ENCODE results near the gene KCNJ12. TPM values are rescaled to one million over a fixed set of nuclear protein-coding genes. Genes with fewer than 3 reads are reported as not detected.
"Not testable (repeated sequence)": the region's sequence is repeated elsewhere in the genome, so short reads cannot be mapped to it uniquely, and the experiment has no call there.

Gene KCNJ12
- total and polyA plus RNA-seq, 2 of the 4 experiments (the other 2 are of a cell fraction), result under 0.01 to 0.10 TPM

DNA sequence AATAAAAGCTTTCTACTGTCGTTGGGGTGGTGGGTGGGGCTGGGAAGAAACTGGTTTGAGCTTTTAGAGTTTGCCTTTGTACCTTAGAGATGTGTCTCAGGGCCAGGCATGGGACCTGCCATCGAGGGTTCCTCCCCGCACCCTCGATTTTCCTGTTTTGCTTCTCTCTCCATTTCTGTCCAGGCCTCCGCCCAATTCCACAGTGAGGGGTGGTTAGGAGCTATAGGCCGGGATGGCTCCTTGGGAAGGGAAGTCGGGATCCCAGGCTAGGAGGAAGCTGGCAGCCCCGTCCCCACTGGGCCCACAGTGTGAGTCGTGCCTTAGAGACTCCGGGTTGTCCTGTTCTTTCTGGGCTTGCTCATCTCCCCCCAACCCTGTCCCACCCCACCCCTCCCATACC lies 41.2 kb downstream of the KCNJ12 start:
- H3K4me3 ChIP-seq (ENCODE audit: insufficient read depth, low read depth, low read length); H3K4me1 ChIP-seq (ENCODE audit: control insufficient read depth, insufficient read depth, low read length); BruUV-seq (replicated peaks); H3K4ac ChIP-seq (ENCODE audit: low read depth, low read length); H3K9ac ChIP-seq (ENCODE audit: low read depth, low read length); H4K8ac ChIP-seq (ENCODE audit: low read depth in 2 of 2, low read length in 2 of 2); H2BK20ac ChIP-seq (ENCODE audit: low read depth, low read length); H2AK5ac ChIP-seq (ENCODE audit: low read depth, low read length); H2AK9ac ChIP-seq (replicated peaks; ENCODE audit: low read depth, low read length, poor library complexity); intact Hi-C loops (cut with micrococcal nuclease); H3K56ac ChIP-seq (ENCODE audit: extremely low read depth, insufficient read depth, low read length); H3K4me2 ChIP-seq (ENCODE audit: low read depth, low read length); H3K36me3 ChIP-seq (ENCODE audit: control insufficient read depth, insufficient read depth, low read length); ATAC-seq (ENCODE audit: low read depth); H3K9me1 ChIP-seq (ENCODE audit: insufficient read depth, low read length); H3K23ac ChIP-seq (ENCODE audit: low read depth, low read length); H3K14ac ChIP-seq (replicated peaks; ENCODE audit: low read depth, low read length); H4K5ac ChIP-seq (ENCODE audit: low read depth, low read length); H3K27ac ChIP-seq (ENCODE audit: insufficient read depth, low read length); in situ Hi-C loops (cut with MboI; ENCODE audit: low sequenced_read_pairs); H3K27me3 ChIP-seq (ENCODE audit: control insufficient read depth, insufficient read depth, low read length); H4K20me1 ChIP-seq (ENCODE audit: insufficient read depth, low read length); H3K79me1 ChIP-seq (ENCODE audit: low read depth in 1 of 2, low read length in 2 of 2); H2BK5ac ChIP-seq (ENCODE audit: low read depth, low read length, poor library complexity, severe bottlenecking); DNase-seq; H2BK120ac ChIP-seq (ENCODE audit: low read depth, low read length); H2BK15ac ChIP-seq (ENCODE audit: low read depth, low read length); CTCF ChIA-PET; dilution Hi-C loops (cut with HindIII; ENCODE audit: low sequenced_read_pairs, unreplicated experiment); H3K9me3 ChIP-seq (ENCODE audit: control insufficient read depth, insufficient read depth, low read length); H3K18ac ChIP-seq (ENCODE audit: low read depth, low read length); H4K91ac ChIP-seq (ENCODE audit: insufficient read depth, low read depth, low read length); H2AFZ ChIP-seq (replicated peaks; ENCODE audit: low read length, poor library complexity): not testable (repeated sequence)
- POLR2A ChIA-PET (ENCODE audit: unreplicated experiment), result interaction anchor here (0.6 kb wide), 1 partner anchor 131 kb away, joined by 3 read pairs; no protein-coding TSS in a partner anchor
- 80% methylated on average over 2 of the region's 10 CpGs; no CpG with 5 or more reads in 1 of the 2 experiments for whole genome bisulfite sequencing, 2 experiments (ENCODE audit: extremely low coverage in 2 of 2, insufficient read length in 1 of 2)
